HG03378 (cell line): Measurements from ENCODE around the gene MARVELD2.
"Not testable (repeated sequence)": the region's sequence is repeated elsewhere in the genome, so short reads cannot be mapped to it uniquely, and the experiment has no call there.

ENCODE experiments used
- ATAC-seq: cut with Tn5 transposase; IDR thresholded peaks from one replicate; pipeline ENCODE4 v1.9.1; 2021; ENCODE audit warnings: mild to moderate bottlenecking, moderate library complexity; ENCODE audit not compliant: unreplicated experiment

MARVELD2 gene

GRCh38 chr5:69449511-69449910 is 34.6 kb downstream of the MARVELD2 start:
- ATAC-seq = no peak

DNA sequence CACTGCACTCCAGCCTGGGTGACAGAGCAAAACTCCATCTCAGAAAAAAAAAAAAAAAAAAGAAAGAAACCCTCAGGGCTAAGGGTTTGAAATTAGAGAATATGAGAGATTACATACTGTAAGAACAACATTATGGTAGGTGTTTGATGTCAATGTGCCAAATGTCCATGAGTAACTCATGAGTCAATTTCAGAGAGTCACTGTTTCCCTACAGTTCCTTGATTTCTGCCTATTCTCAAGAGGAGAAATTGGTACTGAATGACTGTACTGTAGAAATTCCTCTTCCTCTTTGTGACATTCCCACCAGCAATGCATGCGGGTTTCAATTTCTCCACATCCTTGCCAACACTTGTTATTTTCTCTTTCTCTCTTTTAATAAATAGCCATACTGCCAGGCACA is 35.2 kb downstream of the MARVELD2 start:
- ATAC-seq = no peak

- ATAC-seq = not testable (repeated sequence)
These were observed 35.6 kb downstream of the MARVELD2 start for GRCh38 chr5:69450527-69450926.

DNA sequence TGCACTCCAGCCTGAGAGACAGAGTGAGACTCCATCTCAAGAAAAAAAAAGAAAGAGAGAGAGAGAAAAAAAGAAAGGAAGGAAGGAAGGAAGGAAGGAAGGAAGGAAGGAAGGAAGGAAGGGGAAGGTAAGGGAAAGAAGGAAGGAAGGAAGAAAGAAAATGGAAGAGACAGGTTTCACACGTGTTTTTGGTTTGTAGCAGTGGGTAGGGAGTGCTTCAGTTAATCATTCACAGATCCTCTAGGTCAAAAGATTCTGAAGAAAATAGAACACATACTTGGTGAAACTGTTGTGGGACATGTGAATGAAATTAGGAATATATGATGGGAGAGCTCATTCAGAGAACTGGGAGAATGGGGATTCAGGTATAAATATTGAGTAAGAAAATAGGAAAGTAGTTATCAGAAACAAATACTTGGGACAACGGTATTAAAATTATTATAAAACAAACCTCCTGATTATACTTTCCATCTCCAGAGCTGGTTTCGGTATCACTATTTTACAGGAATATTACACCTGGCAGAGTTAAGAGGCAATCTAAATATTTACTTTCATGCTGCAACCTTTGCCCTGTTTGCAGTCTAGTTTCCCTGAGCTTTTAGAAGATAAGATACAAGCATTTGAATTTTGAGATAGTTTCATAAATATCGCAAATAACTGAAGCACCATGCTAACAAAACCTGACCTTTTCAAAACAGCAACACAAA is 37.2 kb downstream of the MARVELD2 start:
- ATAC-seq = no peak

- not testable (repeated sequence) for ATAC-seq
These were observed 38.6 kb downstream of the MARVELD2 start for GRCh38 chr5:69453487-69453886.

DNA sequence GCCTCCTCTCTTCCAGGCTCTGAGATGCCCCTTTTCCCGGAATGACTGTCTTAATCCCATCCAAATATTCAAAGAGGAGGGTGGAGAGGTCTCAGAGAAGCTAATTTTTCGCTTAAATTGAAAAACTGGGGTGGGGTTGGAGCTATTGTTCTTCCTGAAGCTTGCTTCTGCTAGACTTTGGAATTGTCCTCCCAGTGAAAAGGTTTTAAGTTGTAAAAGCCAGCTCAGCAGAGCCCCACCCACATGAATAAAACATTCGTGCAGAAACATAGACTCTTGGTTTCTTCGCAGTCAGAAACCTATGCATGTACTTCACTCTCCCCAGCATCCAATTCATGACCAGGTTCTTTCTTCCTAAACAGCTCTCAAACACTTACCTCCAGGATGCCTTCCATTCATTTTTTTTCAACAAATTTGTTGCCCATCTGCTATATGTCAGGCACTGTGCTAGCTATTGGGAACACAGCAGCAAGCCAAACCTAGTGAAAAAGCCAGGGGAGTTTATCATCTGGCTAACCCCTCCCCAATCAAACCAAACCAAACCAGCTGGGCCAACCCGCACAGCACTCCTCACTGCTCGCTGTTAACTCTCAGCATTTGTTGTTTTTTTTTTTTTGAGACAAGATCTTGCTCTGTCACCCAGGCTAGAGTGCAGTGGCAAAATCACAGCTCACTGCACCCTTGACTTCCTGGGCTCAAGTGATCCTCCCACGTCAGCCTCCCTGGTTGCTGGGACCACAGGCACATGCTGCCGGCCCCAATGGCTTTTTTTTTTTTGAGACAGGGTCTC is 39.7 kb downstream of the MARVELD2 start:
- no peak for ATAC-seq

- not testable (repeated sequence) for ATAC-seq
These were observed 40.6 kb downstream of the MARVELD2 start for GRCh38 chr5:69455428-69455988.

DNA sequence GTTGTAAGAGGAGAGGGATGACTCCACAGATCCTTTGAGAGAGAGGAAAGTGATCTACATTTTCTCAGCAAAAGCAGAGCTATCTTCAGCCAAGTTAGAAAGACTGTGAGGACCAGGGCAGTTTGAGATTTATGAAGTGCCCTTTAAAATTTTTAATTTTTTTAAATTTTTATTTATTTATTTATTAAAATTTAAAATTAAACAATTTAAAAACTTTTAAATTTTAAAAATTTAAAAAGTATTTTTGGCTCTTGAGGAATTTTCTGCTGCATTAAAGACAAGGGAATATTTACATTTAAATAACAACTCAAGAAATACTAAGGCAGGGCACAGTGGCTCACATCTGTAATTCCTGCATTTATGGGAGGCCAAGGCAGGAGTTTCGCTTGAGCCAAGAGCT is 47.3 kb downstream of the MARVELD2 start:
- no peak for ATAC-seq

DNA sequence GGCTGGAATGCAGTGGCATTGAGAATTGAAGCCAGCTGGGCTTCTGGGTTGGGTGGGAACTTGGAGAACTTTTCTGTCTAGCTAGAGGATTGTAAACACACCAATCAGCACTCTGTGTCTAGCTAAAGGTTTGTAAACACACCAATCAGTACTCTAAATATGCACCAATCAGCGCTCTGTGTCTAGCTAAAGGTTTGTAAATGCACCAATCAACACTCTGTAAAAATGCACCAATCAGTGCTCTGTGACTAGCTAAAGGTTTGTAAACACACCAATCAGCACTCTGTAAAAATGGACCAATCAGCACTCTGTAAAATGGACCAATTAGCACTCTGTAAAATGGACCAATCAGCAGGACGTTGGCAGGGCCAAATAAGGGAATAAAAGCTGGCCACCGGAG is 51.5 kb downstream of the MARVELD2 start:
- not testable (repeated sequence) for ATAC-seq

DNA sequence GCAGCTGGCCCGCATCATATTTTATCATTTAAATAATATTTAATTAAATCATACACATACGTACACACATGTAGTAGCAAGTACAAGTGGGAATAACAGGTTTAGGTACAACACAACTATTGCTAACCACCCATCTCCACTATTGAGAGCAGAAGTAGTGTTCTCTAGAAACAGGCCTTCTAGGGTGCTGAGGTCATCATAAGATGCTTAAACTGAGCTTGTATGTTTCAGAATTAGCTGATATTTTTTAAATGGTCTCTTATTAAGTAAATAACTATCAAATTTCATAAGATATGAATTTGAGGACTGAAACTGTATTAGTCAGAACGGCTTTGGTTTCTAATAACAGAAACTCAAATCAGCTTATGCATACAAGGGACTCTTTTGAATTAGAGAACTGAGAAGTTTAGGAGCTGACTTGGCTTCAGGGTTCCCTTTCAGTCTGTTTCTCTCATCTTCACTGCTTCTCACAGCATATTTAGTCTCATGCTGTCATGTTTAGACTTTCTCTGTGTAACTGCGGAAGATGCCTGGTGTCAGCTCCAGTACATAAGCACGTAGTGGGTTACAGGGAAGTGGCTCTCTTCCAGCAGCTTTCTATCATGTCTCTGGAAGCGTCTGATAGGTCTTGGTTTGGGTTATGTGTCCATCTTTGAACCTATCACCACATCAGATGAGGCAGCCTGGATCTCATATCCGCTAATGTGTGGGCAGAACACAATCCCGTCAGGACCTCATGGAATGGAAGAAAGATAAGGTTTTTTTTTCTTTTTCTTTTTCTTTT is 52.7 kb downstream of the MARVELD2 start:
- ATAC-seq = peak; percentile 95

- no peak for ATAC-seq
These were observed 53.7 kb downstream of the MARVELD2 start for GRCh38 chr5:69468631-69469030.

- not testable (repeated sequence) for ATAC-seq
These were observed 56.6 kb downstream of the MARVELD2 start for GRCh38 chr5:69471516-69471915.

- not testable (repeated sequence) for ATAC-seq
These were observed 57.7 kb downstream of the MARVELD2 start for GRCh38 chr5:69472535-69473143.

DNA sequence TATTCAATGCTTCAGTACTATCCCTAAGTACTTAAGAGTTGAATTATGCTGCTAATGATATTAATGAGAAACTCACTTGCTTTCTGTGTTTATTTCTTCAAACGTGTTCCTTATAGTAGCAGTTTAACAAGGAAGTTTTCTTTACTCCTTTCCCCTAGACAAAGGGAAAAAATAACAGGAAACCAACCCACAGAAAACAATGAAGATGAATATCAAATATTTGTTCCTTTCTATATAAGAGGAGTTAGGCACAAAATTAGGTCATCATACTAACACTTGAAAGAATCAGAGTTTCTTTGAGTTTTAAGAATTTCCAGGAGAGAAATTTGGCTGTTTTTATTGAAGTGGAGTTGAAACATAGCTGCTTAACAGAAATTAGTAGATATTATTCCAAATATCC is 62.3 kb downstream of the MARVELD2 start:
- ATAC-seq = no peak

DNA sequence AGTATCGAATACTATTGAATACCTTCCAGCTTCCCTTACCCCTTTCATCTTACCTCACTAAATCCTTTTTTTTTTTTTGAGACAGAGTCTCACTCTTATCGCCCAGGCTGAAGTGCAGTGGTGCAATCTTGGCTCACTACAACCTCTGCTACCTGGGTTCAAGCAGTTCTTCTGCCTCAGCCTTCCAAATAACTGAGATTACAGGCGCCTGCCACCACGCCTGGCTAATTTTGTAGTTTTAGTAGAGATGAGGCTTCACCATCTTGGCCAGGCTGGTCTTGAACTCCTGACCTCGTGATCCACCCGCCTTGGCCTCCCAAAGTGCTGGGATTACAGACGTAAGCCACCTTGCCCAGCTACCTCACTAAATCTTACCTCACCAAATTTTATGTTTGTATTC is 63.4 kb downstream of the MARVELD2 start:
- ATAC-seq = not testable (repeated sequence)

DNA sequence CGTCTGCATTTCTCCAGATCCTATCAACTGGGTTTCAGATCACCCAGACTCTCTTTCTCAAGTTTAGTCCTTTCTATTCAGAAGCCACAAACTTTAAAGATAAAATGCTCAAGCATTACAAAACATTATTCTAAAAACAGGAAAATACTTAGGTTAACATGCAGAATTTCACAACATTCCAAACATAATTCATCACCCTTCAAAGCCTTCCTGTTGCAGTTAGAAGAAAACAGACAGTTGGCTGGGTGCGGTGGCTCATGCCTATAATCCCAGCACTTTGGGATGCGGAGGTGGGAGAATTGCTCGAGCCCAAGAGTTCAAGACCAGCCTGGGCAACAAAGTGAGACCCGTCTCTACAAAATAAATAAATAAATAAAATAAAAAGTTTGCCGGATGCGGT is 70.0 kb downstream of the MARVELD2 start:
- no peak for ATAC-seq

GRCh38 chr5:69485471-69485870 is 70.6 kb downstream of the MARVELD2 start:
- no peak for ATAC-seq

DNA sequence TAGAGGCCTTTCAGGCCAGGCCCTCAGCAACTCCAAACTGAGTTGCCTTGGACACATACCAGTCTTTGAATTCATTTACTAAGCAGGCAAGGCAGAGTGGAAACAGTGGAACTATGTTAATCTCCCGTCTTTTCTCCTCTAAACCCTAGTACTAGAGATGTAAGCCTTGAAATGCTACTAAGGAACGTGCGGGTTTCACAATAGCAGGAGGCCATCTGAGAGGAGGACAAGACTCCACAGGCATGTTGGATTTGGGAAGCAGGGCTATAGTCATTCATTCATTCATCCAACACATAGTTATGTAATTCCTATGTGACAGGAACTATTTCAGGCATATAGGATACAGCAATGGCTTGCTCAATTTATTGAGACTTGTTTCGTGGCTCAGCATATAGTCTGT is 74.3 kb downstream of the MARVELD2 start:
- no peak for ATAC-seq

DNA sequence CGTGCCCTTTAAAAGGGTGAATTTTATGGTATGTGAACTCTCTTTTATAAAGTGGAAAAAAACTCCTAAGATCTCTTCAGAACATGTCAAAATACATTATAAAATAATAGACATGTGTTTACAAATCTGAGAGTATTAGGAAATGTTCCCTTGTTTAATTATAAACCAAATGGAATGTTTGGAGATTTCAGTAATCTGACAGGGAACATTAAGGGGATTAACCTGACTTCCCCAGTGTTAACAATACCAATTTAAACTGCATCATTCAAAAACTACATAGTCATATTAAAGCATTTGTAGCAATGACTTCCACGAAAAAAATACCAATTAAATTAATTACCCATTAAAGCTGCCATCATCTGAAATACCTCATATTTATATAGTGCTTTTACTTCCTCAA is 76.1 kb downstream of the MARVELD2 start:
- ATAC-seq = no peak

- ATAC-seq = no peak
These were observed 77.0 kb downstream of the MARVELD2 start for GRCh38 chr5:69491838-69492390.
